ENCODE measurements around the gene FERMT2.

The FERMT2 gene

GRCh38 chr14:52825085-52825484, 125.8 kb downstream of the FERMT2 start:
- no peaks in the 10 kb centered on the region for H3K4me1 Mint-ChIP-seq
- no peak for ATAC-seq (replicated peaks)
- no peak overlapping the region for H3K27ac Mint-ChIP-seq
- H3K36me3 Mint-ChIP-seq = no peaks in the 10 kb centered on the region
- no peak for DNase-seq
- peaks cover 0 to 6% of the 10 kb centered on the region in 2 donors for H3K27me3 Mint-ChIP-seq
- H3K4me3 Mint-ChIP-seq = no peak overlapping the region
- H3K9me3 Mint-ChIP-seq = no peaks in the 10 kb centered on the region

GRCh38 chr14:52824462-52824861, 126.4 kb downstream of the FERMT2 start:
- DNase-seq (no peak), ATAC-seq (replicated peaks) (no peak)
- no peak overlapping the region for H3K27ac Mint-ChIP-seq
- H3K4me3 Mint-ChIP-seq = no peak overlapping the region
- no peaks in the 10 kb centered on the region for H3K36me3 Mint-ChIP-seq
- peaks cover 0 to 6% of the 10 kb centered on the region in 2 donors for H3K27me3 Mint-ChIP-seq
- no peaks in the 10 kb centered on the region for H3K9me3 Mint-ChIP-seq
- no peaks in the 10 kb centered on the region for H3K4me1 Mint-ChIP-seq

GRCh38 chr14:52821805-52822250, 129.0 kb downstream of the FERMT2 start:
- DNase-seq (no peak), ATAC-seq (replicated peaks) (no peak)
- H3K9me3 Mint-ChIP-seq = no peaks in the 10 kb centered on the region

GRCh38 chr14:52808101-52808500, 142.7 kb downstream of the FERMT2 start:
- Mint-ChIP-seq H3K36me3 (no peaks in the 10 kb centered on the region), H3K27me3 (no peaks in the 10 kb centered on the region), H3K4me1 (no peaks in the 10 kb centered on the region), H3K27ac (no peak overlapping the region), H3K9me3 (no peaks in the 10 kb centered on the region), H3K4me3 (no peak overlapping the region)
- DNase-seq (no peak), ATAC-seq (replicated peaks) (no peak)

More at GRCh38 chr14:52821805-52822250, 129.0 kb downstream of the FERMT2 start:
- Mint-ChIP-seq H3K27ac (no peak overlapping the region), H3K4me3 (no peak overlapping the region), H3K4me1 (no peaks in the 10 kb centered on the region), H3K27me3 (peaks cover 0 to 6% of the 10 kb centered on the region in 2 donors), H3K36me3 (no peaks in the 10 kb centered on the region)
